ENCODE measurements around the gene IGFN1.

DNA sequence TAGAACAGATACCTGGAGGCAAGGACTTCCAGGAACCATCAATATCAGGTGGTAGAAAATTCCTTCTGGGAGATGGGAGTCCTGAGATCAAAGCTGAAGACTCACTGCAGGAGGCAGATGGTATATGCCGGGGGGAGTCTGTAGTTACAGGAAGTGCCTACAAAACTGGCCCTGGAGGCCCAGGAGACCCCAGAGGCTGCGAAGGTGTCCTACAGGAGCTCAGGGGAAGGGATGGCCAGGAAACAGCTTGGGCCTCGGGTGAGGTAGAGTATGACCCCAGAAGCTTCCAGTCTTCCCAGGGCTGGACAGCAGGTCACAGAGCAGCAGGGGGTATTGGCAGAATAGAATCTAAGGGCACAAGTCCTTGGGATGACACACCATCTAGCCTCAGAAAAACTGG is 16.4 kb downstream of the IGFN1 start:
- no peak for TF ChIP-seq POLR2A (IDR thresholded peaks at IDR 0.05; ENCODE audit: low read depth, low read length)
- TF ChIP-seq POLR2AphosphoS5 (IDR thresholded peaks at IDR 0.05; ENCODE audit: low read depth, low read length), result no peak
